ENCODE measurements around the gene TANGO6.

TANGO6 gene

DNA sequence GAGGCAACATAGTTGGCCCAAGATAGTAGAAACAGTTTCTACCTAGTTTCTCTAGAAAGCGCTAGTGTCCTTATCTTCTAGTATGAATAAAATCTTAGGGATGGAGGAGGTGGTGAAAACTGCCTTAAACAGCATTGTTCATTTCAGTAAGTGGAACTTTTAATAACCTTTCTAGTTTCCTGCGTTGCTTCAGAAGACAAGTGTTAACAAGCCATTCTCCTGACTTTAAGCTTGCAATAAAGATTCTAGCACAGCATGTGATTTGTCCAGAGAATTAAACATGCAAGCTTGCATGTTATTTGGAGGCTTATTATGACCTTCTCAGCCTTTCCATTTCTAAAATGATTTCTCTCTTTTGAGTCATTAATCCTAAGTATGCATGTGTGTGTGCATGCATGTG, 72.3 kb downstream of the TANGO6 start:
- DNase-seq: no peak

DNA sequence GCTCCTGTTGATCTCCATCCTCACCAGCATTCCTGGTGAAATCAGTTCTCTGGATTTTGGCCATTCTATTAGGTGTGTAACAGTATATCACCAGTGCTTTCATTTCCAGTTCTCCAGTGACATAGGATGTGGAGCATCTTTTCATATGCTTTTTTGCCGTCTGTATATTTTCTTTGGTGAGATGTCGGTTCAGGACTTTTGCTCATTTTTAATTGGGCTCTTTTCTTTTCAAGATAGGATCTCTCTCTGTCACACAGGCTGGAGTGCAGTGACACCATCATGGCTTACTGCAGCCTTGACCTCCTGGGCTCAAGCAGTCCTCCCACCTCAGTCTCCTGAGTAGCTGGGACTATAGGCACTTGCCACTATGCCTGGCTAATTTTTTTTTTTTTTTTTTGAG, 74.2 kb downstream of the TANGO6 start:
- DNase-seq: no peak

DNA sequence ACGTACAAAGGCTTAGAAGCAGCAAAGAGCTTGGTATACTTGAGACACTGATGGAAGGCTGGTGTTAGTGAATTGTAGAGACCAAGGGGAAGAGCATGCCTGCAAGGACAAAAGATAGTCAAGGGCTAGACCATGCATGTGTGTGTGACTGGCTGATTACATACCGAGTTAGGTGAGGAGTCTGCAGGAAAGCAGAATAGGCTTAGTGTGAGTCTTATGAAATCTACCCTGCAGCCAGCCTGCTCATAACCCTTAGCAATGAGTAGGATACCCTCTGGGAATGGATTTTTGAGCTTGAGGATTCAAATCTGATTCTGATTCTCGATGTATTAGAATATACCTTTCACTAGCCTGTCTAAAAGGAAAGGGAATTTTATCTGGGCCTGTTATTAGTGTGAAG, 77.0 kb downstream of the TANGO6 start:
- no peak for DNase-seq

DNA sequence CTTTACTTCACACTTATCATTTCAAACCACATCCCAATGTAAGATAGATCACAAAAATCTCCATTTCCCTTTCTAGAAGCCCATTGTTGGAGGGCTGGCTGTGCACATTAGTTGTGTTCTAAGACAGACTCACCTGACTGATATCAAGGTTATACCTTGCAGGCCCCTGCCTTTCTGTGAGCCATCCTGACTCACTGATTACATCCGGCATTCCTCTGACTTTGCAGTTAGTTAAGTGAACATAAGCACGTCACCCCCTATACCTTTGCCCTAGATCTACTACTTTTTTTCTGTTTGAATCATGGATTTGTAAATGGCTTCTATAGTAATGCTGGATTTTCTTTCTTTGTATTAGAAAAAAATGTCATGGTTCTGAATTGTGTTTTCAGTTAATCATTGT, 78.3 kb downstream of the TANGO6 start:
- DNase-seq: no peak

DNA sequence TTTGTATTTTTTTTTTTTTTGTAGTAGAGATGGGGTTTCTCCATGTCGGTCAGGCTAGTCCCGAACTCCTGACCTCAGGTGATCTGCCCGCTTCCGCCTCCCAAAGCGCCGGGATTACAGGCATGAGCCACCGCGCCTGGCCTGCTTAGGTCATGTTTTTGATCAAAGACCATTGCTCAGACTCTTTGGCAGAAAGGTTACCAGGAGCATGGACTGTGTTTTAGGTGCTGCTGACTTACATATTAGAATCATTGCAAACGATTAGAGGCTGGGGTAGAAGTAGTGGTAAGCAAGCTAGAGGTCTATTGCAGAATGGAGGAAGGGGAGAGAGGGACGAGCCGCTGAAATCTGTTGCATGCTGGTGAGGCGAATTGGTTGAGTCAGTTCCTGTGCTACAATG, 79.8 kb downstream of the TANGO6 start:
- no peak for DNase-seq

DNA sequence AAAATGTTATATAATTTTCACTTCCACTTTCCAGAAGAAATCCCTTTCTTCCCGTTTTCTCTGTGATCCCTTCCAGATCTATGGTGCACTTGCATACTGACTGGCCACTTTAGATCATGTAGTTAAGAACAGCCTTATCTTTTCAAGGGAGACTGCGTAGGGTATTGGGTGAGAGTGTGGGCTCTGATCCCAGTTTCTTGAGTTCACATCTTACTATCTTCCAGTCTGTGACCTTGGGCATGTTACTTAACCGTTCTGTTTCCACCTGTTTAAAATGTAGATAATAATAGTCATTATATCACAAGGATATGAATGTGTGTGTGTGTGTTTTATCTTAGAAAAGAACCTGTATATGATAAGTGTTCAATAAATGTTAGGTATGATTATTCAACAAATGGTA, 83.7 kb downstream of the TANGO6 start:
- no peak for DNase-seq

DNA sequence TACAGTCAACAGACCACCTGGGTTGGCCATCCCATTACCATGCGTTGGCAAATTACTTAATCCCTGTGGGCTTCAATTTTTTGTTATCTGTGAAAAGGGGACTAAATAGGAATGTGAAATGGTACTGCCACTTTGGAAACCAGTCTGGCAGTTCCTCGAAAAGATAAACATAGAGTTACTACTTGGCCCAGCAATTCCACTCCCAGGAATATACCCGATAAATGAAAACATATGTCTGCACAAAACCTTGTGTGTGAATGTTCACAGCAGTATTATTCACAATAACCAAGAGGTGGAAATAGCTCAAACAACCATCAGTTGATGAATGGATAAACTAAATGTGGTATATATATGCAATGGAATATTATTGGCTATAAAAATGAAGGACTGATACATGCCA, 87.9 kb downstream of the TANGO6 start:
- DNase-seq: no peak

DNA sequence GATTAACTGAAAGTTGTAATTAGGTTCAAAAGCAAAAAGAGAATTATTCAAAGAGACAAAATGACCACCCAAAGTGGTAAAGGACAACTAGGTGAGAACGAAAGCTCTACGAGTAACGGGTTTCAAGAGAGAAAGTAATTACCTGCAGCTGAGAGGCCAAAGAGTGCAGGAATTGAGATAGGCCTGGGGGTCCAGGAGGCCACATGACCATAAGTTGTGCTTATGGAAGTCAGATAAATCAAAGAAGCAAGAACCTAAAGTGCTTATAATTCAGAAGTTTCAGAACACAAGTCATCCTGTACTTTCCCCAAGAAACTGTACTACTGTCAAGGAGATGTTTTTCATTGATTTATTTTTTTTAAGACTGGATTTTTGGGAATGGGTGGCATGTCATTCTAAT, 91.1 kb downstream of the TANGO6 start:
- DNase-seq: no peak

DNA sequence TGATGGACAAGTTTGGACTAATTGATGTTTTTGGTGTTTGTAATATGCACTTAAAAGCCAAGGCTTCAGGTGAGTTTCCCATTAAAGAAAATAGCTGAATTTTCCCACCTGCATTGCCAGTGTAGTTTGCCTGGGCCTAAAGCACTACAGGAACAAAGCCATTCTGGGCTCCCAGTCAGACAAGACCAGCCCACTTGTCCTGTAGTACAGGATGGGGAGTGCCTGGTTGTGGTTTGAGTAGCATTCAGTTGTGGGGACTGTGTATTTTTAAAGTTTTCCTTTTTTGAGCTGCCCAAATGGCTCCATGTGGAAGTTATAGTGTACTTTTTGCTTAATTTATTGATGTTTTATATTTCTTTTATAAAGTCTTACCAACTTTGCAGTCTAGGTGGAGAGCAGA, 91.7 kb downstream of the TANGO6 start:
- no peak for DNase-seq

DNA sequence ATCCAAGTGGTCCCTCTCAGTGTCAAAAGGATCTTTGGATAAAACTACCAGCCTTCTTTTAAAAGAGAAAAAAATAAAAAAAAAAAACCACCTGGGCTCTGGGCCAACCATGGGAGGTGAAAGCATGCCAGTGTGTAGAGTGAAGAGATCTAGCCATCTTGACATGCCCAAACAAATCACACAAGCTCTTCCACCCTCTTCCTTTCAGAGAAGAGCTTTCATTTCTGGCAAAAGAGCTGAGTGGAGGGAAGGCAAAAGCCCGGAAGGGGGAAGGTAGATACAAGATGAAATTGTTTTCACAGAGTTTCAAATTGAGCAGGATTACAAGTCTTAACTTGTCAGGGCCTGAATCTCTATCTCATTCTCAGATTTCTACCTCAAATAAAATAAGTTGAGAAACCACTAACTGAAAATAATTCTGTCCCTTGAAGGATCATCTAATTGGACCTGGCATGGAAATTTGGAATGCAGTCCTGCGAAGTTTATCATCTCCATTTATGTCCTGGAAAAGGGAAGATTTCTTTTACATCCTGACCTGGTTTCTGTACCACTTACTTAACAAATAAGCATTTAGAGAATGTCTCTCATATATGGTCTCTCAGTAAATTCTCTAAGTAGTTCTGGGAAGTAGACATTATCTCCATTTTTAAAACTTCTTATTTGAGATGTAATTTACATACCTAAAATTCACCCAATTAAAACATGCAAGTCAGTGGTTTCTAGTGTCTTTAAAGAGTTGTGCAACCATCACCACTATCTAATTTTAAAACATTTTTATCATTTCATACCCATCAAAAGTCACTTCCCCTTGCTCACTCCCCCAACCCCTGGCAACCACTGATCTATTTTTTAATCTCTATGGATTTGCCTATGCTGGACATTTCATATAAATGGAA, 93.7 kb downstream of the TANGO6 start:
- no peak for DNase-seq

DNA sequence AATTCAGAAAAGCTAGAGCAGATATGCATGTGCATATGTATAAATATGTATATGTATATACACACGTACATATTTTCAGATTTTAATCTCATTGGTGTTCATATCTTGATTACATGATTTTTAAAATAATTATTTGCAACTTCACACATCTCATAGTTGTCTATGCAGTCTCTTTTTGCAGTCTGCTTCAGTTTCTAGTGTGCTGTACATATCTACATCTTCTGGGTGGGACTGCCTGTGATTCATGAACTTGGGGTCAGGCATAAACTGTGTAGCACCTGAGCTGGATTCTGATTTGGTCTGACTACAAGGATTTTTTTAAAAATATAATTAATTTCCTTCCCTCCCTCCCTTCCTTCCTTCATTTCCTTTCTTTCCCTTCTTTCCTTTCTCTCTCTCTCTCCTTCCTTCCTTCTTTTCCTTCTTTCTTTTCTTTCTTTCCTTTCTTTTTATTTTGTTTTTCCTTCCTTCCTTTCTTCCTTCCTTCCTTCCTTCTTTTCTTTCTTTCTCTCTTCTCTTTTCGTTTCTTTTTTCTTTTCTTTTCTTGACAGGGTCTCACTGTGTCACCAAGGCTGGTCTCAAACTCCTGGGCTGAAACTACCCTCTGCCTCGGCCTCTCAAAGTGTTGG, 96.5 kb downstream of the TANGO6 start:
- no peak for DNase-seq

DNA sequence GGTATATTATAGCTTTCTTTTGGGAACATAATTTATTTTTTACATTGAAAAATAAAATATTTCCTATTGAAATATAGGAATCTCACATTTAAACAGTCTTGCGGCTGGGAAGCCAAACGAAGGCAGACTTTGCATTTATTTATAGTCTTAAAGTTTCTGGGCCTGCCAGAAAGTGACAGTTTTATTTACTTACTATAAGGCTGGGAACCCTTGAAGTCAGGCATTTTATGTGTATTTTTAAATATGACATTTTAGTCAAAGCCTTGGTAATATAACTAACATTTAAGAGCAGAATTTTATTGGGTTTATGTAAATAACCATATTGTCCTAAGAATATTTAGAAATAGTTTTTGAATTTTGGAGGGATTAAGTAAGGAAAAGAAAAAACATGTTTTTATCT, 97.5 kb downstream of the TANGO6 start:
- no peak for DNase-seq

DNA sequence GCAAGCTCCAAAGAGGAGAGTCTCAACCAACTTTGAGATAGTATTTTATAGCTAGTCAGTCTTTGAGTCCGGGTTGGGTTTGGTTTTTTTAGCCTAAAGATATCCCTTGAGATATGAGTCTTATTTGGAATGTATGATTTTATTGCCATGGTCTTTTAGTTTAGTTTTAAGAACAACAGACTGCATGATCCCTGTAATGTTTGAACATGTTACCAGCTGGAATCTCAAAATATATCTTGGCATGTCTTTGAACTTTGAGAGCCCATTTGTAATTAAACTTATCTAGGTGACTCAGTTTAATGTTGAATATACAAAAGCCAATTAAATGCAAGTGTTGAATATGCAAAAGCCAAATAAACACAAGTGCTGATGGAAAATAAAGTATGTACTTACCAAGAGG, 100.6 kb downstream of the TANGO6 start:
- no peak for DNase-seq

DNA sequence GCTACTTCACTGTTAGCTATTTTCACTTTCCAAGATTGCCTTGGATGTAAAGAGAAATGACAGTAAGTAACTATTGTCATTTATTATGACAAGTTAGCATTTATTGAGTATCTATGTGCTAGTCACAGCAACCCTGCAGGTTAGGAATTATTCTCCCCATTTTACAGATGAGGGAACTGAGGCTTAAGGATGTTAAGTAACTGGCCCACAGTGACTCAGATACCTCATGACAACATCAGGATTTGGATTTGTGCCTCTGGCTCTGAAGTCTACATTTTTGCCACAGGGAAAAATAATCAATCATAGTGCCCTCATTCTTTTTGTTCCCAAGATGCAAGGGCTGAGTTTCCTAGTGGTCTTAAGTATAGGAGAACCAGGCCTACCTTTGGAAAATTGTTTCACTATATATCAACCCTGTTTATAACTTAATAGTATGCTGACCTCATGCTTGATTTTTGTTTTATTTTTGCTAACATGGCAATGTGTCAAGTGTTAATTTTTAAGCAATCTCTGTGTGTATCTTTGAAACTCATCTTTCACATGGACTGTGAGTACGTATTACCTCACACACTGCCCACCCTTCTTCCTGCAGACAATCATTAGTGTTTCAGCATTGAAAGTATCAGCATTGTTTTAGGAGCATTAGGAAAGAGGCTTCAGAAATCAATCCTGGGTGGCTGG, 105.0 kb downstream of the TANGO6 start:
- no peak for DNase-seq

DNA sequence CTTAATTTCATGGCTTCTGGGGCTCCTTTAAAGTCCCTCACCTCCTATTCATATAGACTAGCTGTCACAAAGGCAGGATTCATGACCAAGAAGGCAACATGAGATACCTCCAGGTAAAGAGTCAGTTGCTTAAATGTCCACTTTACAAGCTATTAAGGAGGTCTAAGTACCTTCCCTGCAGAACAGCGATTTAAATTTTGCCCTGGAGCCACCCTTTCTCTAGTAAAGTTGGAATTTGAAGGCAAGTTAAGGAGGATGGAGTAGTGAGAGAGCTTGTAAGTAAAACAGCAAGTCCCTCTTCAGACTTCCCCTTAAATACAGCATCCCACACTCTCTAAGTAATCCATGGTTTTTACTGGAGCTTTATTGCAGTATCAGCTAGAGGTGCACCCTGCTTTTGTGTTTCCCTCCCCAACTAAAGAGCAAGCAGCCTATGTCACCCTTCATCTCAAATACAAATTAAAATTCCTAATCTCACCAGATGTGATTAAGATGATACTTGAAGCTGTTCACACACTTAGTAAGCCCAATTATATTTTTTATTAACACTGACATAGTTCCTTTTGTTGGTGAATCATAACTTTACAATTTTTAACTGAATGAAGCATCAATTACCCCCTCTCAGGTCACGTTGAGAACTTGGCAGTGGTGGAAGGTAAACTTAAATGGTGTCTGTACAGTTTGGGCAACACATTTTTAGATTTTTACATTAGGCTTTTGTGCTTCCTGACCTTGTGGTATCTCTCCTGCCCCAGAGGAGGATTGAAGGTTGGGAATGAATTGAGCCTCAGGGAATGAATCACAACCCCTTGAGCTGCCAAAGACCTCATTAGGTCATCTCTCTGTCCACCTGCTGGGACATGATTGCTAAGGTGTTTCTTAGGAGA, 108.9 kb downstream of the TANGO6 start:
- DNase-seq: no peak

DNA sequence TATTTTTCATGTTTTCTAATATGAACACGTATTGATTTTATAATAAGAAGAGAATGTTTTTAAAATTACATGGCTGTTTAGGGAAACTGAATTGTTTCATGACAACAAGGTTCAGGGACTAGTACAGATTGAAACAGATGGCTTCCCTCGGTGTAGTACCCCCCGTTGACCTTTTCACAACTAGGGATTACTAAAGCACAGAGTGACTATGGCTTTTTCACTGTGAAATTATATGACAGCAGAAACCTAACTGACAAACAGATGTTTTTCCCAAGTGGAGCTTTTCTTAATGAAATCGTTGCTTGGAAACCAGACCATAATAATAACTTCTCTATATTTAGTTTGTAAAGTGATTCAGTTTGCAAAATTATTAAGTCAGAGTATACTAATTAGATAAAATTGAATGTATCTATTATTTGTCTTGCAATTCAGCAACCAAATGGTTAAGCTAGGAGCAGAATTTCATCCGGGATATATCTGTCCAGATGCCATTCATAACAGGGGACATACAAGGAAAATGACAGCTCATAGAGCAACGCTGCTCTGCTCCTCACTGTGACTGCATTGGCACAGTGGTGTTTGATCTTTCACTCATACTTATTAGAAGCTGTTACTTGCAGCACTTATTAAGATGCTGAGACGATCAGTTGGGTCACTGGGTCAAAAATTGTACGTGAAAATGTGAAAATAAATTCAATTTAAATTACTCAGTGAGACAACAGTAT, 111.7 kb downstream of the TANGO6 start:
- DNase-seq: no peak

DNA sequence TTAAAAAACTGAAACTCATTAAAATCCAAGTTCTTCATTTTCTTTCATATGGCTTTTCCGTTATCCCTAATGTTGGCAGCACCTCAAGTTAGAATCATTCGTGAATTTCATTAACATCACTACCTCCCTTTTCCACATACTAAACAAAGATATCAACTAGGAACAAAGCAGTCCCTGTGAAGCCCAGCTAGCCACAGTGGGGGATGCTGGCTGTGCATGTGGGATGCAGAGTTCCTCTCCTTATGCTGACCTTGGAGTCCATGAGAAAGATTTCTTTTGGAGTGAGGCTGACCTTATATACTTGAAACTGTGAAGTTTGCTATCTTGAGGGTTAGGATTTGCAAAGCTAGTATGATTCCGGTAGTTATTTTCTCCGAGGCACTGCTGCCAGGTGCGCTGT, 117.6 kb downstream of the TANGO6 start:
- DNase-seq: no peak

DNA sequence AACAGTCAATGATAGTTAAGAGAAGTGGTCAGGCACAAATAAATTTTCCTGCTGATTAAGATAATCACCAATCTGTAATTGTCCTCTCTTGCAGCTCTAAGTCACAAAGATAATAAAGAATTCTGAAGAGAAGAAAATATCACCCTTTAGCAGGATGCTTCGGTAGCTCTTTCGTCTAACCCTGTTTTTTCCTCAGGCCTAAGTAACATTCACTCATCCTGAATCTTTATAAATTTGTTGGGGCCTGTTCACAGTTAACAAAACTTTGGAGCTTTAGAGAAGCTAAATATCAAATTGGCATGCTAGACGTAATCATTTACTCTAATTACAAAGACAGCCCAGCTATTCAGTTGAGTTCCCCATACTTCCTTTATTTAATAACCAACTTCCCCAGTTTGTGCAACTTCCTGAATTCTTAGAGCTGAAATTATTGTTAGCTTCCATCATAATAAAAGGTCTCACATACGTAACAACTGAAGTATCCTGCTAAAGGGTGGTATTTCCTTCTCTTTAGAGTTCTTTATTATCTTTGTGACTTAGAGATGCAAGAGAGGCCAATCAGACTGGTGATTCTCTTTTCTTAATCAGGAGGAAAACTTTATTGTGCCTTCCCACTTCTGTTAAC, 118.6 kb downstream of the TANGO6 start:
- DNase-seq: no peak

DNA sequence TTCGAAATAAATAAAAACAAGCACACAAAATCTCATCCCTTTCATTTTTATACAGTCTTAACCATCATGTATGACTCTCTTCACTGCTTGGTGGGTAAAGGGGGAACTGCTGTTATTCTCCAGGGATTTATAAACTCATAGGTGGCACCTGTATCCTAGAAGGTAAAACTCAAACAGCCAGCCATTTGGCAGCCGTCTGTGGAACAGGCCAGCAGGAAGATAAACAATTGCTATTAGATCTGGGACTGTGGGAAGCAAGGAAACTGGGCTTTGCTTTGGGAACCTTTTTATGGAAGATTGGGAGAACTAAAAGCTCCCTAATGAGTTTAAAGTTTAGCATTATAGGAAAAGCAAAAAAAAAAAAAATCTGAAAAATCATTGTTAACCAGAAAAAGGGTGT, 126.0 kb downstream of the TANGO6 start:
- no peak for DNase-seq

DNA sequence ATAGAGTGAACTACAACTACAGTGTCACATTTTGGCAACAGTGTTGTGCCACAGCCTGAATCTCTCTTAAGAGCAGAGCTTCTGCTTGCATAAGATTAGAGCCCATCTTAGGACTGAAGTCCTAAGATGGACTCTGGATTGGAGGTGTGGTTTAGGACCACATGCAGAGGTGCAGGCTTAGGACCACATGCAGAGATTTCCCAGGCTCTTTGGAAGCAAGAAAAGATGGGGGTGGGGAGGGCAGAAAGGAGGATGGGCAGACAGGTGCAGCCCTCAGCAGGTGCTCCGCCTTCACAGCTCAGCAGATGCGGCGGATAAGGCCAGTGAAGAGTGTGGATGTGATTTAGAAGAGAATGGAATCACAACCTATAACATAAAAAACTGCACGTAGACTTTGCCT, 128.7 kb downstream of the TANGO6 start:
- no peak for DNase-seq

DNA sequence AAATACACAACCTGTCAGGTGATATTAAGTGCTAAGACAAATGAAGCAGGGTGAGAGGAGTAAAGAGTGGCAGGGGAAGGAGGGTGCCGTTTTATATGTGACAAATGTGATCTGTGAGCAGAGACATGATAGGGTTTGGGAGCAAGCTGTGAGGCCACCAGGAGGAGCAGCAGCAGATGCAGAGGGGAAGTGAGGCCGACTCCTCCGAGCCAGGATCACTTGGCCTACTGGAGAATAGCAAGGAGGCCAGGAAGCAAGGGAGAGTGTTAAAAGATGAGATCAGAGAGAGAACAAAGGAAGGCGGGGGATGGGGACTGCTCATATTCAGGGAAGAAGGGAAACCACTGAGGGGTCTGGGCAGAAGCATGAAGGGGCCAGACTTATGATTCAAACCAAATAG, 129.4 kb downstream of the TANGO6 start:
- DNase-seq: no peak

DNA sequence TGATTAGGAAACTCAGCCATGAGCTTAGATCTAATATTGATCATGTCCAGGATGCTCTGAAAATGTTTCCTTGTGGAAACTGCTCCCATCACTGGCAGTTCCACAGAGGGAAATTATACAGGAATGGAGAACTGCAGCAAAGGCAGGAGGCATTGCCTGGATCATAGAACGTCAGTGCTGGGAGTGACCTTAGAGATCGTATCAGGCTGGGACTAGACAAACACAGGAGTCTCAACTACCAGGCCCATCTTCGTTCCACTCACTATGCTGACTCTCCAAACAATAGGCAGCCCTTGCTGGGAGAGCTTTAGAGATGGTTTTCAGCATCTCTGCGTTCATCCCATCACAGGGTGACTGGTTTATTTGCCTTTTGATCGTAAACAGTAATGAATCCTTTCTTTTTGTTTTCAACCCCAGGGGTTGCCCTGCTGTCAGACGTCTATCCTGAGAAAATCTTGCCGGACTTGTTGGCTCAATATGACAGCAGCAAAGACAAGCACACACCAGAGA, 130.3 kb downstream of the TANGO6 start:
- no peak for DNase-seq

Measured in effector CD8-positive, alpha-beta T cell (primary cell).